ENCODE data around the gene ZNF835. TPM values are rescaled to one million over a fixed set of nuclear protein-coding genes. Genes with fewer than 3 reads are reported as not detected.
A peak's percentile ranks its signal among the peaks of the same experiment; 100 is the strongest.

ZNF835 gene
- total and polyA plus RNA-seq, 10 donors = 0.70 to 6.8 (median 3.7) TPM

DNA sequence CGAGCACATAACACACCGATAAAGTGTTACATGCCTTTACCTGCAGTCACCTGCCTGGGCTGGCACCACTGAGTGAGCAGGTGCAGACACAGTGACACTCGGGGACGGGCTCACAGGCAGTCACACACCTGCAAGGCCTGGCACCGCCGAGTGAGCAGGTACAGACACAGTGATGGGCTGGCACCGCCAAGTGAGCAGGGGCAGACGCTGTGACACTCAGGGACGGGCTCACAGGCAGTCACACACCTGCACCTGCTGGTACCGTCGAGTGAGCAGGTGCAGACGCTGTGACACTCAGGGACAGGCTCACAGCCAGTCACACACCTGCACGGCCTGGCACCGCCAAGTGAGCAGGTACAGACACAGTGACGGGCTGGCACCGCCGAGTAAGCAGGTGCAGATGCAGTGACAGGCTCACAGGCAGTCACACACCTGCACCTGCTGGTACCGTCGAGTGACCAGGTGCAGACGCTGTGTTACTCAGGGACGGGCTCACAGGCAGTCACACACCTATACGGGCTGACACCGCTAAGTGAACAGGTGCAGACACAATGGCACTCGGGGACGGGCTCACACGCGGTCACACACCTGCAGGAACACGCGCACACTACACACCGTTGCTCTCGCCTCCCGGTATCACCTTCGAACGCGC lies 470 bp downstream of the ZNF835 start:
- Histone ChIP-seq H3K27me3 (replicated peaks in 1 of 7) (no peaks in the 10 kb centered on the region), H3K4me3 (peak overlapping the region; percentile 53 to 84 (median 64)), H3K4me1 (peaks cover 7 to 23% (median 12%) of the 10 kb centered on the region in 6 donors), H3K36me3 (peaks cover 0 to 5% (median 0%) of the 10 kb centered on the region in 6 donors), H3K9me3 (peaks cover 0 to 59% (median 19%) of the 10 kb centered on the region in 8 donors), H3K27ac (peak overlapping the region in 4 of 8 donors; percentile 41 to 78 (median 52))
- DNase-seq = no peak
- intact Hi-C loops (cut with DNase I; ENCODE audit: low total_unique reads) = no loop called here
- WGBS, 5 donors = 35 to 50% (median 39%) methylated on average over 24 to 35 of the region's 35 CpGs
- TF ChIP-seq POLR2AphosphoS5 (IDR thresholded peaks at IDR 0.05) (no peak), POLR2A (IDR thresholded peaks at IDR 0.05) (no peak), CTCF (IDR thresholded peaks at IDR 0.05 in 8 of 11, conservative IDR thresholded peaks at IDR 0.05 in 3 of 11) (no peak)

- no peak for DNase-seq
- H3K27ac ChIP-seq = no peak overlapping the region
- H3K4me1 ChIP-seq = peaks cover 7 to 23% (median 12%) of the 10 kb centered on the region in 6 donors
- TF ChIP-seq CTCF (IDR thresholded peaks at IDR 0.05 in 8 of 11, conservative IDR thresholded peaks at IDR 0.05 in 3 of 11) = no peak
- peaks cover 0 to 62% (median 23%) of the 10 kb centered on the region in 8 donors for H3K9me3 ChIP-seq
- peaks cover 0 to 5% (median 0%) of the 10 kb centered on the region in 6 donors for H3K36me3 ChIP-seq
- WGBS, 5 donors = 81 to 95% (median 85%) methylated on average over 7 to 17 of the region's 17 CpGs
- H3K27me3 ChIP-seq (replicated peaks in 1 of 7) = no peaks in the 10 kb centered on the region
- intact Hi-C loops (cut with DNase I; ENCODE audit: low total_unique reads) = no loop called here
- H3K4me3 ChIP-seq = peak overlapping the region; percentile 53 to 84 (median 64)
Measured at GRCh38 chr19:56670401-56670960, 1.1 kb downstream of the ZNF835 start.

GRCh38 chr19:56668676-56669075 lies 2.9 kb downstream of the ZNF835 start:
- Histone ChIP-seq H3K36me3 (peaks cover 0 to 21% (median 12%) of the 10 kb centered on the region in 6 donors), H3K4me3 (no peak overlapping the region), H3K9me3 (peaks cover 0 to 70% (median 40%) of the 10 kb centered on the region in 8 donors), H3K4me1 (peaks cover 7 to 23% (median 12%) of the 10 kb centered on the region in 6 donors), H3K27ac (no peak overlapping the region), H3K27me3 (replicated peaks in 1 of 7) (no peaks in the 10 kb centered on the region)
- TF ChIP-seq POLR2AphosphoS5 (IDR thresholded peaks at IDR 0.05) (no peak), CTCF (IDR thresholded peaks at IDR 0.05 in 8 of 11, conservative IDR thresholded peaks at IDR 0.05 in 3 of 11) (no peak), POLR2A (IDR thresholded peaks at IDR 0.05) (no peak)
- intact Hi-C loops (cut with DNase I; ENCODE audit: low total_unique reads) = no loop called here
- 79 to 92% (median 86%) methylated on average over 8 to 9 of the region's 9 CpGs for WGBS, 5 donors
- DNase-seq = no peak

DNA sequence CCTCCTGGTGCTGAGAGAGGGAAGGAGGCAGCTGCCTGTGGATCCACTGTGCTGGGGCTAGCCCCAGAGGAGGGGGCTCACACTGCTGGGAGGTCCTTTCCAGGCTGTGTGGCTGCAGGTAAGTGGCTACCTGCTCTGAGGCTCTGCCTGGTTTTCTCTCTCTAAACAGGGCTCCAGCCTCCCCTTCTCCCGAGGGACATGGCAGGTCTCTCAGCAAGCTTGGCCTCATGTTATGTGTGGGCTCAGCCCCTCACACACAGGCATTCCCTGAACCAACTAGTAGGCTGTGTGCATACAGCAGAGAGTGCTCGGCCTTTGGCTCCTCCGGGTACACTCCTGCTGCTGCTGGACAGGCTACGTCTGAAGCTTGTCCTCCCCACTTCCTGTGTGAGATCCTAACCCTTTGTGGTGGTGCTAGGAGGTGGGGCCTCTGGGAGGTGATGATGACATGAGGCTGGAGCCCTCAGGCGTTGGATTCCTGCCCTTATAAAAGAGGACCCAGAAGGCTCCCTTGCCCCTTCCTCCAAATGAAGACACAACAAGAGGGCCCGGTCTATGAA lies 4.2 kb downstream of the ZNF835 start:
- Histone ChIP-seq H3K36me3 (peaks cover 0 to 33% (median 17%) of the 10 kb centered on the region in 6 donors), H3K27ac (no peak overlapping the region), H3K9me3 (peaks cover 0 to 83% (median 53%) of the 10 kb centered on the region in 8 donors), H3K4me3 (no peak overlapping the region), H3K27me3 (replicated peaks in 1 of 7) (no peaks in the 10 kb centered on the region), H3K4me1 (peaks cover 7 to 23% (median 12%) of the 10 kb centered on the region in 6 donors)
- TF ChIP-seq POLR2A (IDR thresholded peaks at IDR 0.05) (no peak), POLR2AphosphoS5 (IDR thresholded peaks at IDR 0.05) (no peak), CTCF (IDR thresholded peaks at IDR 0.05 in 8 of 11, conservative IDR thresholded peaks at IDR 0.05 in 3 of 11) (no peak)
- intact Hi-C loops (cut with DNase I; ENCODE audit: low total_unique reads) = no loop called here
- WGBS, 5 donors = 67 to 80% (median 74%) methylated on average over 4 to 6 of the region's 6 CpGs
- no peak for DNase-seq
